HepG2 (cell line): ENCODE data around the gene LAP3. TPM values are rescaled to one million over a fixed set of nuclear protein-coding genes. Genes with fewer than 3 reads are reported as not detected.
A peak's percentile ranks its signal among the peaks of the same experiment; 100 is the strongest.

Experiments used
- AGO1 ChIP-seq: fragments of 200-400 bp; formaldehyde crosslinking; IDR thresholded peaks from 2 replicates; pipeline ENCODE4 v1.6.1; 2017; ENCODE audit warnings: mild to moderate bottlenecking, low read depth, low read length, moderate library complexity; ENCODE audit not compliant: poor library complexity, severe bottlenecking
- FOXP4 ChIP-seq: sonication (generic); formaldehyde crosslinking; IDR thresholded peaks from 2 replicates; pipeline ENCODE4 v1.4.0; 2020; ENCODE audit warnings: missing genetic modification reagents
- HDAC1 ChIP-seq: sonication (generic); formaldehyde crosslinking; IDR thresholded peaks from 2 replicates; pipeline ENCODE4 v1.5.1; 2020; ENCODE audit warnings: mild to moderate bottlenecking, missing genetic modification reagents
- HDAC2 ChIP-seq: sonication (generic); formaldehyde crosslinking; IDR thresholded peaks from 2 replicates; pipeline ENCODE4 v1.4.0; 2020; ENCODE audit warnings: missing genetic modification reagents
- KLF16 ChIP-seq, 2 experiments: sonication (generic) in 1 of 2; formaldehyde crosslinking in 1 of 2; IDR thresholded peaks; 2 replicates each; pipeline versions ENCODE4 v1.6.1 to v1.8.0; 2016 to 2023; ENCODE audit warnings: missing genetic modification reagents in 2 of 2, missing compliant biosample characterization in 1 of 2
- KMT2B ChIP-seq: IDR thresholded peaks from 2 replicates; pipeline ENCODE4 v1.6.1; 2016; ENCODE audit warnings: missing genetic modification reagents, missing compliant biosample characterization
- MED1 ChIP-seq: sonication (generic); formaldehyde crosslinking; IDR thresholded peaks from 2 replicates; pipeline ENCODE4 v1.4.0; 2020; ENCODE audit warnings: missing genetic modification reagents
- MTA3 ChIP-seq: sonication (generic); formaldehyde crosslinking; IDR thresholded peaks from 2 replicates; pipeline ENCODE4 v1.4.0; 2020; ENCODE audit warnings: missing genetic modification reagents
- NR2F2 ChIP-seq: IDR thresholded peaks from 2 replicates; pipeline ENCODE4 v1.6.1; 2012; ENCODE audit warnings: low read depth, inconsistent platforms, borderline replicate concordance
- PLRG1 ChIP-seq: fragments of 450-650 bp; conservative IDR thresholded peaks from 2 replicates; pipeline ENCODE4 v1.6.1; 2016
- PTBP1 ChIP-seq: fragments of 200-400 bp; formaldehyde crosslinking; IDR thresholded peaks from 2 replicates; pipeline ENCODE4 v1.6.1; 2018; ENCODE audit warnings: low read length, low read depth; ENCODE audit not compliant: poor library complexity, severe bottlenecking
- SAP130 ChIP-seq: IDR thresholded peaks from 2 replicates; pipeline ENCODE4 v1.6.1; 2016; ENCODE audit warnings: low read depth
- SRF ChIP-seq: IDR thresholded peaks from 2 replicates; pipeline ENCODE4 v1.6.1; 2011; ENCODE audit warnings: mild to moderate bottlenecking, low read depth, low read length, moderate library complexity
- THAP11 ChIP-seq: IDR thresholded peaks from 2 replicates; pipeline ENCODE4 v1.6.1; 2016; ENCODE audit warnings: missing biosample characterization, missing genetic modification reagents
- WIZ ChIP-seq: sonication (generic); formaldehyde crosslinking; IDR thresholded peaks from 2 replicates; pipeline ENCODE4 v1.5.1; 2020; ENCODE audit warnings: mild to moderate bottlenecking, missing genetic modification reagents
- ZFX ChIP-seq: sonication (generic); formaldehyde crosslinking; IDR thresholded peaks from 2 replicates; pipeline ENCODE4 v1.4.0; 2020; ENCODE audit warnings: mild to moderate bottlenecking, low read depth, missing genetic modification reagents, moderate library complexity
- ZNF205 ChIP-seq: IDR thresholded peaks from 2 replicates; pipeline ENCODE4 v1.6.1; 2018; ENCODE audit warnings: missing biosample characterization, missing genetic modification reagents
- ZNF264 ChIP-seq: sonication (generic); formaldehyde crosslinking; IDR thresholded peaks from 2 replicates; pipeline ENCODE4 v1.4.0; 2020; ENCODE audit warnings: missing genetic modification reagents
- polyA plus RNA-seq, 8 experiments: library from polyadenylated mRNA; depleted of rRNA in 3 of 8; stranded (reverse) in 7 of 8; unstranded in 1 of 8; fragments of >200 nt; fragmentation: Illumina TruSeq in 4 of 8; extraction: Trizol in 4 of 8; gene quantifications; 2 replicates each; pipeline versions ENCODE4 v1.2.1 to v1.2.3, GENCODE V29; 2011 to 2016; ENCODE audit warnings: low read depth in 4 of 8, missing spikeins in 1 of 8, mixed read lengths in 1 of 8; ENCODE audit not compliant: insufficient read depth in 1 of 8
- total RNA-seq, 5 experiments: library from RNA; depleted of rRNA; stranded (reverse); fragments of >200 nt; fragmentation: Illumina TruSeq; extraction: Trizol; gene quantifications; 2 replicates each; pipeline ENCODE4 v1.2.3, GENCODE V29; 2016; ENCODE audit warnings: low read depth in 1 of 5
- TF ChIP-seq, protein P1 (sequence below): sonication (generic); formaldehyde crosslinking; IDR thresholded peaks from 2 replicates; pipeline ENCODE4 v1.4.0; 2020; ENCODE audit warnings: missing genetic modification reagents
- TF ChIP-seq, protein P2 (sequence below): sonication (generic); formaldehyde crosslinking; conservative IDR thresholded peaks from 2 replicates; pipeline ENCODE4 v1.4.0; 2020; ENCODE audit warnings: mild to moderate bottlenecking, missing genetic modification reagents, moderate library complexity
- TF ChIP-seq, protein P3 (sequence below): sonication (generic); formaldehyde crosslinking; IDR thresholded peaks from 2 replicates; pipeline ENCODE4 v1.5.0; 2020; ENCODE audit warnings: missing genetic modification reagents

LAP3 gene
- total and polyA plus RNA-seq, 2 of the 13 experiments (the other 11 are each of a cell fraction or from before 2014, with no cell fraction given) = 106 to 125 TPM

DNA sequence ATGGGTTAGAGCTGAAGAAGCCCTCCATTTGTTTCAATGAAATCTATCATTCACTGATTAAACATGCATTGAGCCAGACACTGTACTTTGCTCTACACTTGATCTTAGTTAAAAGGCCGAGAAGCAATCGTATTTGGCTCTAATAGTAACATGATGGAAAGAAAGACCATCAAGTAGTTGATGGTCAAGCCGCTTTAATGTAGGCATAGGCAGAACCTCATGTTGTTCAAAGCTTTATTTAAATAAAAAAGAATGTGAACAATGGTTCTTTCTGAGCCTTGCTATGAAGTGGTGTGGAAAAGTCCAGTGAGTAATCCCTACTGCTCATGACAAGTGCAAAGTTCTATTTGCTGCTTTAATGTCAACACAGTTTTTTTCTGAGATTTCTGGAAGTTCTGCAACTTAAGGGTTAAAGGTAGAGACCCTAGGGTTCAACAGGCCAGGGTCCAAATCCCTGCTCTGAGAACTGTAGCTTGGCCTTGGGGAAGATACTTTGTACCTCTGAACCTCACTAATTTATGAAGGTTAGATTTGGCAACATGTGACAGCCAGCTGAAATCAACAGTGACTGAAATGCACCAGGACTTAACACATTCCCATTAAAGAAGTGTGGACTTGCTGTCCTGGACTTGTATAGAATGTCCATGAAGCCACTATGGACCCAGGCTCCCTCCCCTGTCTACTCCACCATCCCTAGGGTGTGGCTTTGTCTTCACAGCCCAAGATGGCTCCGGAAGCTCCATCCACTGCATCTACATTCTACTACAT is 17.9 kb upstream of the LAP3 start (continued):
- TF ChIP-seq, protein P1, sequence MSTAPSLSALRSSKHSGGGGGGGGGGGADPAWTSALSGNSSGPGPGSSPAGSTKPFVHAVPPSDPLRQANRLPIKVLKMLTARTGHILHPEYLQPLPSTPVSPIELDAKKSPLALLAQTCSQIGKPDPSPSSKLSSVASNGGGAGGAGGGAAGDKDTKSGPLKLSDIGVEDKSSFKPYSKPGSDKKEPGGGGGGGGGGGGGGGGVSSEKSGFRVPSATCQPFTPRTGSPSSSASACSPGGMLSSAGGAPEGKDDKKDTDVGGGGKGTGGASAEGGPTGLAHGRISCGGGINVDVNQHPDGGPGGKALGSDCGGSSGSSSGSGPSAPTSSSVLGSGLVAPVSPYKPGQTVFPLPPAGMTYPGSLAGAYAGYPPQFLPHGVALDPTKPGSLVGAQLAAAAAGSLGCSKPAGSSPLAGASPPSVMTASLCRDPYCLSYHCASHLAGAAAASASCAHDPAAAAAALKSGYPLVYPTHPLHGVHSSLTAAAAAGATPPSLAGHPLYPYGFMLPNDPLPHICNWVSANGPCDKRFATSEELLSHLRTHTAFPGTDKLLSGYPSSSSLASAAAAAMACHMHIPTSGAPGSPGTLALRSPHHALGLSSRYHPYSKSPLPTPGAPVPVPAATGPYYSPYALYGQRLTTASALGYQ (CRISPR knock-in tag) = peak; percentile 94
- 0 out of 2 replicates have a peak, but pooled peaks have one; percentile 22 for TF ChIP-seq KMT2B (CRISPR knock-in tag)
- TF ChIP-seq ZNF205 = peak; percentile 86; the same call in 1 of the 2 replicates
- TF ChIP-seq, protein P2, sequence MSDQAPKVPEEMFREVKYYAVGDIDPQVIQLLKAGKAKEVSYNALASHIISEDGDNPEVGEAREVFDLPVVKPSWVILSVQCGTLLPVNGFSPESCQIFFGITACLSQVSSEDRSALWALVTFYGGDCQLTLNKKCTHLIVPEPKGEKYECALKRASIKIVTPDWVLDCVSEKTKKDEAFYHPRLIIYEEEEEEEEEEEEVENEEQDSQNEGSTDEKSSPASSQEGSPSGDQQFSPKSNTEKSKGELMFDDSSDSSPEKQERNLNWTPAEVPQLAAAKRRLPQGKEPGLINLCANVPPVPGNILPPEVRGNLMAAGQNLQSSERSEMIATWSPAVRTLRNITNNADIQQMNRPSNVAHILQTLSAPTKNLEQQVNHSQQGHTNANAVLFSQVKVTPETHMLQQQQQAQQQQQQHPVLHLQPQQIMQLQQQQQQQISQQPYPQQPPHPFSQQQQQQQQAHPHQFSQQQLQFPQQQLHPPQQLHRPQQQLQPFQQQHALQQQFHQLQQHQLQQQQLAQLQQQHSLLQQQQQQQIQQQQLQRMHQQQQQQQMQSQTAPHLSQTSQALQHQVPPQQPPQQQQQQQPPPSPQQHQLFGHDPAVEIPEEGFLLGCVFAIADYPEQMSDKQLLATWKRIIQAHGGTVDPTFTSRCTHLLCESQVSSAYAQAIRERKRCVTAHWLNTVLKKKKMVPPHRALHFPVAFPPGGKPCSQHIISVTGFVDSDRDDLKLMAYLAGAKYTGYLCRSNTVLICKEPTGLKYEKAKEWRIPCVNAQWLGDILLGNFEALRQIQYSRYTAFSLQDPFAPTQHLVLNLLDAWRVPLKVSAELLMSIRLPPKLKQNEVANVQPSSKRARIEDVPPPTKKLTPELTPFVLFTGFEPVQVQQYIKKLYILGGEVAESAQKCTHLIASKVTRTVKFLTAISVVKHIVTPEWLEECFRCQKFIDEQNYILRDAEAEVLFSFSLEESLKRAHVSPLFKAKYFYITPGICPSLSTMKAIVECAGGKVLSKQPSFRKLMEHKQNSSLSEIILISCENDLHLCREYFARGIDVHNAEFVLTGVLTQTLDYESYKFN = peak; percentile 100
- TF ChIP-seq NR2F2 = peak; percentile 96
- TF ChIP-seq THAP11 (CRISPR knock-in tag) = peak; percentile 84
- TF ChIP-seq FOXP4 = peak; percentile 93
- no peak for TF ChIP-seq PTBP1
- peak in 1 of 2 experiments; percentile 92; a peak in 2 of 4 replicates for TF ChIP-seq KLF16 (CRISPR knock-in tag; IDR thresholded peaks at IDR 0.05)
- TF ChIP-seq ZFX = peak; percentile 30
- no peak for TF ChIP-seq WIZ (CRISPR knock-in tag)
- TF ChIP-seq, protein P3, sequence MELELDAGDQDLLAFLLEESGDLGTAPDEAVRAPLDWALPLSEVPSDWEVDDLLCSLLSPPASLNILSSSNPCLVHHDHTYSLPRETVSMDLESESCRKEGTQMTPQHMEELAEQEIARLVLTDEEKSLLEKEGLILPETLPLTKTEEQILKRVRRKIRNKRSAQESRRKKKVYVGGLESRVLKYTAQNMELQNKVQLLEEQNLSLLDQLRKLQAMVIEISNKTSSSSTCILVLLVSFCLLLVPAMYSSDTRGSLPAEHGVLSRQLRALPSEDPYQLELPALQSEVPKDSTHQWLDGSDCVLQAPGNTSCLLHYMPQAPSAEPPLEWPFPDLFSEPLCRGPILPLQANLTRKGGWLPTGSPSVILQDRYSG (CRISPR knock-in tag) = 0 out of 2 replicates have a peak, but pooled peaks have one; percentile 52
- peak; percentile 7; the same call in 1 of the 2 replicates for TF ChIP-seq SRF
- no peak for TF ChIP-seq MTA3 (CRISPR knock-in tag)
- no peak for TF ChIP-seq PLRG1
- peak; percentile 98 for TF ChIP-seq MED1 (CRISPR knock-in tag)
- TF ChIP-seq AGO1 = no peak
- peak; percentile 85 for TF ChIP-seq SAP130 (CRISPR knock-in tag)
- TF ChIP-seq ZNF264 (CRISPR knock-in tag) = peak; percentile 85; the same call in 1 of the 2 replicates
- peak; percentile 98 for TF ChIP-seq HDAC1
- TF ChIP-seq HDAC2 (CRISPR knock-in tag) = peak; percentile 99
